Uterus (tissue), 4 donors: ENCODE data around the gene HRH2. TPM values are rescaled to one million over a fixed set of nuclear protein-coding genes. Genes with fewer than 3 reads are reported as not detected.

Experiments
- DNase-seq, 2 donors: peaks; one replicate each; pipeline ENCODE4 v3.0.0-alpha.2; 2019 to 2020
- H3K27ac ChIP-seq, 2 donors: fragments of 200-600 bp; sonication (generic); 1 replicate in 1 of 2; 2 replicates in 1 of 2; pipeline ENCODE4 v1.5.1; 2016 to 2018
- H3K27me3 ChIP-seq, 2 donors: fragments of 200-600 bp; sonication (generic); one replicate each; pipeline ENCODE4 v1.5.1; 2018 to 2019; ENCODE audit warnings: control low read depth in 1 of 2
- H3K36me3 ChIP-seq, 2 donors: fragments of 200-600 bp; sonication (generic); one replicate each; pipeline ENCODE4 v1.5.1; 2019; ENCODE audit warnings: control low read depth in 1 of 2
- H3K4me1 ChIP-seq, 2 donors: fragments of 200-600 bp; sonication (generic); one replicate each; pipeline ENCODE4 v1.5.1; 2018 to 2019; ENCODE audit warnings: control low read depth in 1 of 2
- H3K4me3 ChIP-seq, 2 donors: fragments of 200-600 bp; sonication (generic); 1 replicate in 1 of 2; 2 replicates in 1 of 2; pipeline ENCODE4 v1.5.1; 2018 to 2019; ENCODE audit warnings: mild to moderate bottlenecking in 1 of 2
- H3K9me3 ChIP-seq, 2 donors: fragments of 200-600 bp; sonication (generic); one replicate each; pipeline ENCODE4 v1.5.1; 2019; ENCODE audit warnings: control low read depth in 1 of 2
- CTCF ChIP-seq, 4 experiments: fragments of 200-600 bp in 2 of 4; fragments of 450-650 bp in 2 of 4; sonication (generic) in 2 of 4; IDR thresholded peaks; one replicate each; pipeline ENCODE4 v1.5.1; 2016 to 2019; ENCODE audit warnings: antibody characterized with exemption in 4 of 4, mild to moderate bottlenecking in 2 of 4, moderate library complexity in 1 of 4
- POLR2A ChIP-seq, 2 donors: fragments of 450-650 bp; IDR thresholded peaks; one replicate each; pipeline ENCODE4 v1.6.1; 2016; ENCODE audit warnings: antibody characterized with exemption in 2 of 2, mild to moderate bottlenecking in 1 of 2, moderate library complexity in 1 of 2
- intact Hi-C: fragments of 100-400 bp; cut with DNase I; formaldehyde crosslinking; loops from one replicate; pipeline ENCODE4 v1.15.1; 2023; ENCODE audit warnings: low total_unique reads
- total RNA-seq, 4 donors: library from RNA; depleted of rRNA in 3 of 4; stranded (reverse); fragments of >200 nt in 3 of 4; gene quantifications; one replicate each; pipeline versions ENCODE4 v1.1.0 to v1.2.4, GENCODE V29; 2014 to 2023
- donor health status: DM: yes; HTN: yes; CAD: no.

The HRH2 gene
- total RNA-seq, 4 donors from 2014 or later: 0.51 to 4.4 (median 4.1) TPM; not detected in 1

GRCh38 chr5:175683231-175683630 is 25.4 kb downstream of the HRH2 start:
- Histone ChIP-seq H3K4me1 (no peaks in the 10 kb centered on the region), H3K9me3 (no peaks in the 10 kb centered on the region), H3K27ac (no peak overlapping the region), H3K27me3 (no peaks in the 10 kb centered on the region), H3K36me3 (no peaks in the 10 kb centered on the region), H3K4me3 (no peak overlapping the region)
- intact Hi-C loops: no loop called here
- DNase-seq: no peak
- no peak for TF ChIP-seq CTCF (IDR thresholded peaks at IDR 0.05)
- no peak for TF ChIP-seq POLR2A (IDR thresholded peaks at IDR 0.05)

DNA sequence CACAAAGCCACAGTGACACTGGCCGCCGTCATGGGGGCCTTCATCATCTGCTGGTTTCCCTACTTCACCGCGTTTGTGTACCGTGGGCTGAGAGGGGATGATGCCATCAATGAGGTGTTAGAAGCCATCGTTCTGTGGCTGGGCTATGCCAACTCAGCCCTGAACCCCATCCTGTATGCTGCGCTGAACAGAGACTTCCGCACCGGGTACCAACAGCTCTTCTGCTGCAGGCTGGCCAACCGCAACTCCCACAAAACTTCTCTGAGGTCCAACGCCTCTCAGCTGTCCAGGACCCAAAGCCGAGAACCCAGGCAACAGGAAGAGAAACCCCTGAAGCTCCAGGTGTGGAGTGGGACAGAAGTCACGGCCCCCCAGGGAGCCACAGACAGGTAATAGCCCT is 26.1 kb downstream of the HRH2 start:
- intact Hi-C loops: no loop called here
- H3K4me1 ChIP-seq: no peaks in the 10 kb centered on the region
- TF ChIP-seq POLR2A (IDR thresholded peaks at IDR 0.05) (no peak), CTCF (IDR thresholded peaks at IDR 0.05) (no peak)
- H3K36me3 ChIP-seq: no peaks in the 10 kb centered on the region
- no peak for DNase-seq
- no peaks in the 10 kb centered on the region for H3K27me3 ChIP-seq
- no peak overlapping the region for H3K27ac ChIP-seq
- H3K9me3 ChIP-seq: no peaks in the 10 kb centered on the region
- H3K4me3 ChIP-seq: no peak overlapping the region

DNA sequence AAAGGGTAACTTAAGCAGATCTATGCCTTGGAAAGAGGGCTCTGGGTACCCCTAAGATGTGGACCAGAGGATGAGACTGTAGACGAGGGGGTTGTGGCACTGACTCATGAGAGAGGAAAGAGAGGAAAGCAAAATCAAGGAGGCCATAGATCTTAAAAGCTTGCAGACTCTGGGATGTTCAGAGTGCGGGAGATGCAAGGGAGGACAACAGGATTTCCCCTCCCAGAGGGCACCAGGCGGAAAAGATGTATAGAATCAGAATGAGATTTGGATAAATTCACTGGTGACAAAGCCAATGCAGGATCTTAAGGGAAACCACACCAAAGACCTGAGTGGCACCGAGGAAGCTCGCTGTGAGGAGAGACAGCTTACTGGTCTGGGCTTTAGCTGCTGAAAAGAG is 27.1 kb downstream of the HRH2 start:
- Histone ChIP-seq H3K27me3 (no peaks in the 10 kb centered on the region), H3K9me3 (no peaks in the 10 kb centered on the region), H3K36me3 (no peaks in the 10 kb centered on the region), H3K4me1 (no peaks in the 10 kb centered on the region), H3K4me3 (no peak overlapping the region), H3K27ac (no peak overlapping the region)
- intact Hi-C loops: no loop called here
- DNase-seq: no peak
- TF ChIP-seq POLR2A (IDR thresholded peaks at IDR 0.05): no peak
- no peak for TF ChIP-seq CTCF (IDR thresholded peaks at IDR 0.05)

DNA sequence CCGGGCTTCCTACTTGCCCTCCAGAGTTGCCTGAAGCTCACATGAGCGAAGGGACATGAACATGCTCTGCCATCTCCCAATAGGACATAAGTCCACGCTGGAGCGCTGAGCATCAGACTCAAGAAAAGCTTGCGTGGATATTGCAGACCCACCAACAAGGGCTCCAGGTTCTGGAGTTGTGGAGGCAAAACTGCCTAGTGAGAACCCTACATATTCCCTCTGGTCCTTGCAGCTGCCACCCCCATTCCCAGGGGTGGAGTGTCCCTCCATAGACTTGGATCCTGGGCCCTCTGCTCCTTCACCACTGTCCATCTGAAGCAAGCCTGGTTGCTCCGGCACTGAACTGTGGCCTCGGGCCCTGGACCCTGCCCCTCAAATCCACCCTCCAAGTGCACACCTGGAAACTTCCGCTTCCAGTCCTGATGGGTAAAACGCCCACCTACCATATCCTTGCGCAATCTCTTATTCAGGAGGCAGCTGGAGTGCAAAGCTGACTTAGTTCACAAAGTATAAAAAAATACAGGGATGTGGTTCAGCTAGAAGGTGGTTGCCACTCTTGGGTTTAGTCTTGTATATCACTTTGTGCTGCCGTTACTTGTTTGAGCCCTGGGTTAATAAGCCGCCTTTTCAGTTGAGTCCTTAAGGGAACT is 28.0 kb downstream of the HRH2 start:
- no peak for DNase-seq
- intact Hi-C loops: no loop called here
- TF ChIP-seq CTCF (IDR thresholded peaks at IDR 0.05): no peak
- no peak for TF ChIP-seq POLR2A (IDR thresholded peaks at IDR 0.05)
- H3K4me1 ChIP-seq: no peaks in the 10 kb centered on the region
- H3K27me3 ChIP-seq: no peaks in the 10 kb centered on the region
- H3K27ac ChIP-seq: no peak overlapping the region
- no peak overlapping the region for H3K4me3 ChIP-seq
- no peaks in the 10 kb centered on the region for H3K9me3 ChIP-seq
- H3K36me3 ChIP-seq: no peaks in the 10 kb centered on the region

- intact Hi-C loops: no loop called here
- Histone ChIP-seq H3K27ac (no peak overlapping the region), H3K4me1 (no peaks in the 10 kb centered on the region), H3K36me3 (no peaks in the 10 kb centered on the region), H3K4me3 (no peak overlapping the region), H3K9me3 (no peaks in the 10 kb centered on the region), H3K27me3 (no peaks in the 10 kb centered on the region)
- no peak for DNase-seq
- no peak for TF ChIP-seq CTCF (IDR thresholded peaks at IDR 0.05)
- no peak for TF ChIP-seq POLR2A (IDR thresholded peaks at IDR 0.05)
These were observed 28.5 kb downstream of the HRH2 start for GRCh38 chr5:175686396-175686795.
